Astrocyte (in vitro differentiated cells and primary cell): ENCODE measurements around the gene PURB.

ENCODE experiments used
- EZH2 ChIP-seq: IDR thresholded peaks from 2 replicates; pipeline ENCODE4 v1.6.1; 2012; ENCODE audit warnings: mild to moderate bottlenecking, low read length, inconsistent platforms; ENCODE audit not compliant: insufficient read depth
- TF ChIP-seq, protein P1 (sequence below): IDR thresholded peaks from 2 replicates; pipeline ENCODE4 v1.5.1; 2011; ENCODE audit warnings: low read depth, mild to moderate bottlenecking, inconsistent platforms, low read length, moderate library complexity; ENCODE audit not compliant: insufficient read depth

- TF ChIP-seq, protein P1, sequence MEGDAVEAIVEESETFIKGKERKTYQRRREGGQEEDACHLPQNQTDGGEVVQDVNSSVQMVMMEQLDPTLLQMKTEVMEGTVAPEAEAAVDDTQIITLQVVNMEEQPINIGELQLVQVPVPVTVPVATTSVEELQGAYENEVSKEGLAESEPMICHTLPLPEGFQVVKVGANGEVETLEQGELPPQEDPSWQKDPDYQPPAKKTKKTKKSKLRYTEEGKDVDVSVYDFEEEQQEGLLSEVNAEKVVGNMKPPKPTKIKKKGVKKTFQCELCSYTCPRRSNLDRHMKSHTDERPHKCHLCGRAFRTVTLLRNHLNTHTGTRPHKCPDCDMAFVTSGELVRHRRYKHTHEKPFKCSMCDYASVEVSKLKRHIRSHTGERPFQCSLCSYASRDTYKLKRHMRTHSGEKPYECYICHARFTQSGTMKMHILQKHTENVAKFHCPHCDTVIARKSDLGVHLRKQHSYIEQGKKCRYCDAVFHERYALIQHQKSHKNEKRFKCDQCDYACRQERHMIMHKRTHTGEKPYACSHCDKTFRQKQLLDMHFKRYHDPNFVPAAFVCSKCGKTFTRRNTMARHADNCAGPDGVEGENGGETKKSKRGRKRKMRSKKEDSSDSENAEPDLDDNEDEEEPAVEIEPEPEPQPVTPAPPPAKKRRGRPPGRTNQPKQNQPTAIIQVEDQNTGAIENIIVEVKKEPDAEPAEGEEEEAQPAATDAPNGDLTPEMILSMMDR: no peak
- TF ChIP-seq EZH2: no peak
Observed at GRCh38 chr7:44894888-44895580, 9.7 kb upstream of the PURB start.
